ENCODE results near the gene ZNF362. TPM values are rescaled to one million over a fixed set of nuclear protein-coding genes. Genes with fewer than 3 reads are reported as not detected.

ZNF362 gene
- total and polyA plus RNA-seq, 4 donors = 2.3 to 6.3 (median 5.4) TPM

DNA sequence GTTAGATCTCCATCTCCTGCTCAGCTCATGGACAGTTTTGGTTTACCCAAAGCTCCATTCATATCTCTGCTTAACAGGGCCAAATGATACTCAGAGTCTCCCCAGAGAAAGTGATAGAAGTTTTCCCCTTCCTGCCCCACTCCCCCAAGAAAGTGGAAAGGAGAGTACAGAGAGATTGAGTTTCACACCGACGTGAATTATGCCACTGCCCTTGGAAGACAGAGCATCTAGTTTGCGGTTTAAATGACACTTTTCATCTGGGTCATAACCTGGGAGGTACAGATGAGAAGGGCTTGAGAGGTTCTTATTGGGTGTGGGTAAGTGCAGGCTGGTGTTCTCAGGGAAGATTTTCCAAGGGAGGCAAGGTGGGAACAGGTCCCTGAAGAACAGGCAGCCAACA, 6.9 kb upstream of the ZNF362 start:
- WGBS = 93% methylated on average over 3 of the region's 3 CpGs
- H3K9ac ChIP-seq (ENCODE audit: low read depth in 1 of 2, low read length in 2 of 2) = no peak overlapping the region

More for the DNA sequence above, 6.9 kb upstream of the ZNF362 start:
- no peak for DNase-seq (ENCODE audit: low spot score)
- no peak overlapping the region for H3K4me3 ChIP-seq (ENCODE audit: low read depth in 1 of 3, low read length in 3 of 3)
- H3K36me3 ChIP-seq (ENCODE audit: control insufficient read depth in 4 of 4, insufficient read depth in 3 of 4, low read depth in 1 of 4, low read length in 3 of 4) = no peaks in the 10 kb centered on the region
- TF ChIP-seq FOXA1 (IDR thresholded peaks at IDR 0.05) (no peak), SP1 (IDR thresholded peaks at IDR 0.05) (no peak), RXRA (IDR thresholded peaks at IDR 0.05) (no peak), NR2F2 (IDR thresholded peaks at IDR 0.05) (no peak), MAX (IDR thresholded peaks at IDR 0.05) (no peak), GABPA (IDR thresholded peaks at IDR 0.05 in 1 of 2, conservative IDR thresholded peaks at IDR 0.05 in 1 of 2) (no peak), HNF4G (IDR thresholded peaks at IDR 0.05) (no peak), YY1 (IDR thresholded peaks at IDR 0.05) (no peak), FOXA2 (IDR thresholded peaks at IDR 0.05) (no peak), JUND (IDR thresholded peaks at IDR 0.05) (no peak), RAD21 (IDR thresholded peaks at IDR 0.05) (no peak), HNF4A (conservative IDR thresholded peaks at IDR 0.05) (no peak), ZBTB33 (IDR thresholded peaks at IDR 0.05) (no peak), ATF3 (IDR thresholded peaks at IDR 0.05) (no peak), TAF1 (conservative IDR thresholded peaks at IDR 0.05) (no peak), EGR1 (IDR thresholded peaks at IDR 0.05; ENCODE audit: low read depth in 2 of 2) (no peak)
- TF ChIP-seq, protein P1, sequence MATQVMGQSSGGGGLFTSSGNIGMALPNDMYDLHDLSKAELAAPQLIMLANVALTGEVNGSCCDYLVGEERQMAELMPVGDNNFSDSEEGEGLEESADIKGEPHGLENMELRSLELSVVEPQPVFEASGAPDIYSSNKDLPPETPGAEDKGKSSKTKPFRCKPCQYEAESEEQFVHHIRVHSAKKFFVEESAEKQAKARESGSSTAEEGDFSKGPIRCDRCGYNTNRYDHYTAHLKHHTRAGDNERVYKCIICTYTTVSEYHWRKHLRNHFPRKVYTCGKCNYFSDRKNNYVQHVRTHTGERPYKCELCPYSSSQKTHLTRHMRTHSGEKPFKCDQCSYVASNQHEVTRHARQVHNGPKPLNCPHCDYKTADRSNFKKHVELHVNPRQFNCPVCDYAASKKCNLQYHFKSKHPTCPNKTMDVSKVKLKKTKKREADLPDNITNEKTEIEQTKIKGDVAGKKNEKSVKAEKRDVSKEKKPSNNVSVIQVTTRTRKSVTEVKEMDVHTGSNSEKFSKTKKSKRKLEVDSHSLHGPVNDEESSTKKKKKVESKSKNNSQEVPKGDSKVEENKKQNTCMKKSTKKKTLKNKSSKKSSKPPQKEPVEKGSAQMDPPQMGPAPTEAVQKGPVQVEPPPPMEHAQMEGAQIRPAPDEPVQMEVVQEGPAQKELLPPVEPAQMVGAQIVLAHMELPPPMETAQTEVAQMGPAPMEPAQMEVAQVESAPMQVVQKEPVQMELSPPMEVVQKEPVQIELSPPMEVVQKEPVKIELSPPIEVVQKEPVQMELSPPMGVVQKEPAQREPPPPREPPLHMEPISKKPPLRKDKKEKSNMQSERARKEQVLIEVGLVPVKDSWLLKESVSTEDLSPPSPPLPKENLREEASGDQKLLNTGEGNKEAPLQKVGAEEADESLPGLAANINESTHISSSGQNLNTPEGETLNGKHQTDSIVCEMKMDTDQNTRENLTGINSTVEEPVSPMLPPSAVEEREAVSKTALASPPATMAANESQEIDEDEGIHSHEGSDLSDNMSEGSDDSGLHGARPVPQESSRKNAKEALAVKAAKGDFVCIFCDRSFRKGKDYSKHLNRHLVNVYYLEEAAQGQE (IDR thresholded peaks at IDR 0.05) = no peak
- TF ChIP-seq, protein P2, sequence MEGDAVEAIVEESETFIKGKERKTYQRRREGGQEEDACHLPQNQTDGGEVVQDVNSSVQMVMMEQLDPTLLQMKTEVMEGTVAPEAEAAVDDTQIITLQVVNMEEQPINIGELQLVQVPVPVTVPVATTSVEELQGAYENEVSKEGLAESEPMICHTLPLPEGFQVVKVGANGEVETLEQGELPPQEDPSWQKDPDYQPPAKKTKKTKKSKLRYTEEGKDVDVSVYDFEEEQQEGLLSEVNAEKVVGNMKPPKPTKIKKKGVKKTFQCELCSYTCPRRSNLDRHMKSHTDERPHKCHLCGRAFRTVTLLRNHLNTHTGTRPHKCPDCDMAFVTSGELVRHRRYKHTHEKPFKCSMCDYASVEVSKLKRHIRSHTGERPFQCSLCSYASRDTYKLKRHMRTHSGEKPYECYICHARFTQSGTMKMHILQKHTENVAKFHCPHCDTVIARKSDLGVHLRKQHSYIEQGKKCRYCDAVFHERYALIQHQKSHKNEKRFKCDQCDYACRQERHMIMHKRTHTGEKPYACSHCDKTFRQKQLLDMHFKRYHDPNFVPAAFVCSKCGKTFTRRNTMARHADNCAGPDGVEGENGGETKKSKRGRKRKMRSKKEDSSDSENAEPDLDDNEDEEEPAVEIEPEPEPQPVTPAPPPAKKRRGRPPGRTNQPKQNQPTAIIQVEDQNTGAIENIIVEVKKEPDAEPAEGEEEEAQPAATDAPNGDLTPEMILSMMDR (IDR thresholded peaks at IDR 0.05; ENCODE audit: low read depth, low read length, missing input control) = no peak
- H3K27me3 ChIP-seq (ENCODE audit: control insufficient read depth in 4 of 4, insufficient read depth in 4 of 4, low read length in 3 of 4) = no peaks in the 10 kb centered on the region
- no peaks in the 10 kb centered on the region for H3K9me3 ChIP-seq (ENCODE audit: control insufficient read depth in 4 of 4, low read length in 3 of 4)
- H3K4me1 ChIP-seq (ENCODE audit: control insufficient read depth in 4 of 4, insufficient read depth in 4 of 4, low read length in 3 of 4) = no peaks in the 10 kb centered on the region
- H3K27ac ChIP-seq (ENCODE audit: low read depth in 1 of 2, low read length in 2 of 2) = no peak overlapping the region

Measured in liver (tissue), 9 donors.